KOPT-K1 (cell line): ENCODE results near the gene GPRC5A.

Source experiments
- H3K27ac ChIP-seq: fragments of 200-600 bp; sonication (generic); 2 replicates; pipeline ENCODE4 v1.5.1; 2016; ENCODE audit warnings: antibody characterized with exemption, mild to moderate bottlenecking, low read depth, low read length; ENCODE audit not compliant: poor library complexity, severe bottlenecking
- H3K36me3 ChIP-seq: fragments of 200-600 bp; sonication (generic); 2 replicates; pipeline ENCODE4 v1.5.1; 2017; ENCODE audit warnings: antibody characterized with exemption, mild to moderate bottlenecking, low read length, moderate library complexity; ENCODE audit not compliant: insufficient read depth
- H3K9me3 ChIP-seq: fragments of 200-600 bp; sonication (generic); 2 replicates; pipeline ENCODE4 v1.5.1; 2017; ENCODE audit warnings: antibody characterized with exemption, low read length, mild to moderate bottlenecking; ENCODE audit not compliant: insufficient read depth, poor library complexity, severe bottlenecking

The GPRC5A gene

DNA sequence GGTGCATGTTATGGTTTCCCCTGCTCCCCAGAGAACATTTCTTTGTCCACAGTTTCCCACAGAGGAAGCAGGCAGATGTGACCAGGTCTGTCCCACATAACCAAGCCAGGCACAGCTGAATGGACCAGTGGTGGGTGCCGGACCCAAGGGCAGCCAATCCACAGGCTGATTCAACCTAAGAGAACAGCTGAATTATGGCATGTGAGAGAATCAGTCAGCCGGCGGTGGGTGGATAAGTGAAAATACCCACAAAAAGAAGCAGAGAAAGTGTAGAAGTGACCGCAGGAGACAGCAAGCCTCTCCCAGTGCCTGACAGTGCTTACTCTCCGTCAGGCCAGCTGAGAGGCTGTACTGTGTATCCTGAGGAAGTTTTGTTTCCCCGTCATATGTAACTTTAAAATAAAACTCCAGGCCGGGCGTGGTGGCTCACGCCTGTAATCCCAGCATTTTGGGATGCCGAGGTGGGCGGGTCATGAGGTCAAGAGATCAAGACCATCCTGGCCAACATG, 45.7 kb downstream of the GPRC5A start:
- Histone ChIP-seq H3K9me3 (no peaks in the 10 kb centered on the region), H3K36me3 (no peaks in the 10 kb centered on the region), H3K27ac (no peak overlapping the region)

DNA sequence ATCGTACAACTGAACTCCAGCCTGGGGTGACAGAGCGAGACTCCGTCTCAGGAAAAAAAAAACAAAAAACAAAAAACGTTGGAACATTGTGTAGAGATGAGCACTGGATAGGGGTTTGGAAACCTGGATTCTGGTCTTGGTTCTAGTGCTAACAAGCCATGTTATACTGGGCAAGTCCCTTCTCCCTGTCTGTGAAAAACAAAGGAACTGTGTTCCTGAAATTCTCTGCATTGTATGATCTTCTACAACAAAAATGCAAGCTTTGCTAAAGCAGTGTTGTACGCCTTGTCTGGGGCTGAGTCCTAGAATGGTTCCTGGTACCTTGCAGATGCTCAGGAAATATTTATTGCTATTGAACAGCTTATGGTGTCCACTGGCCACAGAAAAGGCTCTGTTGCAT, 47.2 kb downstream of the GPRC5A start:
- no peak overlapping the region for H3K27ac ChIP-seq
- H3K36me3 ChIP-seq = no peaks in the 10 kb centered on the region
- H3K9me3 ChIP-seq = no peaks in the 10 kb centered on the region

DNA sequence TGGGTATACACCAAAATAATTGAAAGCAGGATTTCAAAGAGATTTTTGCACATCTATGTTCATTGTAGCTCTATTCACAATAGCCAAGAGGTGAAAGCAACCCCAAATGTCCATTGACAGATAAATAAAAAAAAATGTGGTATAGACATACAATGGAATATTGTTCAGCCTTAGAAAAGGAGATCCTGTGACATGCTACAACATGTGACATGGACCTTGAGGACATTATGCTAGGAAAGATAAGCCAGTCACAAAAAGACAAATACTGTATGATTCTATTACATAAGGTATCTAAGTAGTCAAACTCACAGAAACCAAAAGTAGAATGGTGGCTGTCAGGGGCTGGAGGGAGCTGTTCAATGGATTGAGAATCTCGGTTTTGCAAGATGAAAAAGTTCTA, 48.5 kb downstream of the GPRC5A start:
- H3K27ac ChIP-seq = no peak overlapping the region
- H3K9me3 ChIP-seq = no peaks in the 10 kb centered on the region
- H3K36me3 ChIP-seq = no peaks in the 10 kb centered on the region

GRCh38 chr12:12941450-12942350, 50.3 kb downstream of the GPRC5A start:
- Histone ChIP-seq H3K9me3 (no peaks in the 10 kb centered on the region), H3K27ac (no peak overlapping the region), H3K36me3 (no peaks in the 10 kb centered on the region)

DNA sequence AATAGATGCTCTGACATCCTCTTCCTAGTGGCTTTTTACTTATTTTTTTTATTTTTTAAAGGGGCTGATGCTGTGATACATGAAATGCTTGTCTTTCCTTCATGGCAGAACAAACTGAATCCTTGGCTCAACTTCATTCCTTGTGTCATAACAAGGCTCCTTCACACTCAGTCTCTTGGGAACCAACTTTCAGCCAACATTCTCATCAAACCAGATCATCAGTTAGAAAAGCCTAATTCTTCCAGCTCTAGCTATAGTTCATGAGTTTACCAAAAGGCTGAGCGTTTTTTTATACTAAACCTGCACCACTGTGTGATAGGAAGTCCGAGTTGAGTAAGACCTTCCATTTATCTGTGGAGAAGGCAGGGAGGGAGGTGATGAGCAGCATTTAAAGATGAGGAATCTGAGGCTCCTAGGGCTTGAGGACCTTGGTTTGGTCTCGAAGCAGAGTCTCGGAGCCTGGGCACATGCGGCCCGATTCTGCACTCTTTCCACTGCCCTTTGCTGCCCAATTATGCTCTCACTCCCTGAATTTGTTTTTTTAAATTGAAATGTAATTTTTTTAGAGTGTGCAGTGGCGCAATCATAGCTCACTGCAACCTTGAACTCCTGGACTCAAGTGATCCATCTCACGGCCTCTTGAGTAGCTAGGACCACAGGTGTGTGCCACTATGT, 52.4 kb downstream of the GPRC5A start:
- no peaks in the 10 kb centered on the region for H3K9me3 ChIP-seq
- no peaks in the 10 kb centered on the region for H3K36me3 ChIP-seq
- H3K27ac ChIP-seq = no peak overlapping the region

GRCh38 chr12:12945591-12945990, 54.2 kb downstream of the GPRC5A start:
- no peaks in the 10 kb centered on the region for H3K36me3 ChIP-seq
- H3K27ac ChIP-seq = no peak overlapping the region
- H3K9me3 ChIP-seq = no peaks in the 10 kb centered on the region

GRCh38 chr12:12946686-12947355, 55.5 kb downstream of the GPRC5A start:
- no peaks in the 10 kb centered on the region for H3K9me3 ChIP-seq
- no peaks in the 10 kb centered on the region for H3K36me3 ChIP-seq
- no peak overlapping the region for H3K27ac ChIP-seq

DNA sequence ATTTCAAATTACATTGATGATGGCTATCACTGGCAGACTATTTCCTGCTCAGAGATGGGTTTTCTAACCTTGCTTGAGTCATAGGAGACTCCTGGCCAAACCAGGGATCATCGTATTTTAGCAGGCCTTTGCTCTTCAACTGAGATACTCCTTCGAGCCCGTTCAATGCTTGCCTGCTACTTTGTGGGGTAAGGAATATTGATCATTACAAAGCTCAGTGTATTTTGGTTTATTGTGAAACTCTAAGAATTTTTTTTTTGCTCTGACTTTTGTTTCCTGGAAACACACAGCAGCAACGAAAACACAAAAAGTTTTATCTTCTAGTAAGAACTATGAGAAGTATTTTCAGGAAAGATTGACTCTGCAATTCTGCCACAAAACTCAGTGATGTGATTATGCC, 56.5 kb downstream of the GPRC5A start:
- Histone ChIP-seq H3K27ac (no peak overlapping the region), H3K9me3 (no peaks in the 10 kb centered on the region), H3K36me3 (no peaks in the 10 kb centered on the region)

- Histone ChIP-seq H3K9me3 (no peaks in the 10 kb centered on the region), H3K27ac (no peak overlapping the region), H3K36me3 (no peaks in the 10 kb centered on the region)
Observed at GRCh38 chr12:12951504-12951903, 60.1 kb downstream of the GPRC5A start.

GRCh38 chr12:12952036-12952435, 60.7 kb downstream of the GPRC5A start, which contains the start of gene GPRC5D:
Gene GPRC5D, minus strand, starts transcription at chr12:12952170. Its CDS starts 1,786 bp downstream, at chr12:12950384.
- H3K27ac ChIP-seq = no peak within 1 kb of the TSS
- H3K36me3 ChIP-seq = no peaks in the 10 kb centered on the region
- H3K9me3 ChIP-seq = no peaks in the 10 kb centered on the region

DNA sequence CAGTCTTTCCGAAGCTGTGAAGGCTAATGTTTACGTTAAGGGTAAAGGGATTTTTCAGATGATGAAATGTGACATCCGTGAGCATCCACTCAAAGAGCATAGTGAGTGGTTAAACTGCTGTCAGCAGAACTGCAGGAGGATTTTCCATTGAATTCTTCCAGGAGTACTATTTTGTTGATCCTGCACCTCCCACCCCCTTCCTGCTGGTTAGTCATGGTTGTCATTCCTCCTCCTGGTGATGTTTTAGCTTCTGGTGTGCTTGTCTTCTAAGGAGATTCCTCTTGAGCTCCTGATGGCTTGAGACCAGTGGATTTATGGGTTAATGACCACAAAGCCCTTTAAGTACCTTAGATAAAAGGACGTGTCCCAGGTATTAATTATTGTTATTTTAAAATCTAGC, 63.0 kb downstream of the GPRC5A start:
- Histone ChIP-seq H3K9me3 (no peaks in the 10 kb centered on the region), H3K36me3 (no peaks in the 10 kb centered on the region), H3K27ac (no peak overlapping the region)

- no peaks in the 10 kb centered on the region for H3K9me3 ChIP-seq
- H3K27ac ChIP-seq = no peak overlapping the region
- no peaks in the 10 kb centered on the region for H3K36me3 ChIP-seq
Observed at GRCh38 chr12:12954878-12955625, 63.7 kb downstream of the GPRC5A start.

- no peaks in the 10 kb centered on the region for H3K36me3 ChIP-seq
- no peak overlapping the region for H3K27ac ChIP-seq
- H3K9me3 ChIP-seq = no peaks in the 10 kb centered on the region
Observed at GRCh38 chr12:12958886-12959285, 67.5 kb downstream of the GPRC5A start.

DNA sequence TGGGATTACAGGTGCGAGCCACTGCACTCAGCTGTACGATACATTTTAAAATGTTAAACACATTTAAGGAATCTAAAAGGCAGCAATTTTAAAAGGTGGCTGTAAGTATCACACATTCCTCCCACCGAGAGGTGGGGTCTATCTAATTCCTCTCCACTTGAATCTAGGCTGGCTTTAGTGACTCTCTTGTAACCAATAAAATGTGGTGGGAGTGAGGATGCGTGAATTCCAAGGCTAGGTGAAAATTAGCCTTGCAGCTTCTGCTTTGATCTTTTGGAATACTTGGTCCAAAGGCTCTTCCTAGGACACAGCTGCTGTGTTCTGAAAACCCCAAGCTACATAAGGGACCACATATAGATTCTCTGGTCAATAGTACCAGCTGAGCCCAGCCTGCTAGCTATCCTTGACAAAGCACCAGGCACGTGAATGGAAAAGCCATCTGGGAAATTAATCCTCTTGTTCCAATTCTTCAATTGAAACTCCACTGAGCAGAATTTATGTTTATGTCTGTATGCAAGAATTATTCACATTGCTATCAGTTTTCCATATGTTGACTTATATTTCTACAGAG, 69.4 kb downstream of the GPRC5A start:
- no peaks in the 10 kb centered on the region for H3K36me3 ChIP-seq
- H3K9me3 ChIP-seq = no peaks in the 10 kb centered on the region
- no peak overlapping the region for H3K27ac ChIP-seq
